ENCODE data around the gene HDAC7.

Gene HDAC7

DNA sequence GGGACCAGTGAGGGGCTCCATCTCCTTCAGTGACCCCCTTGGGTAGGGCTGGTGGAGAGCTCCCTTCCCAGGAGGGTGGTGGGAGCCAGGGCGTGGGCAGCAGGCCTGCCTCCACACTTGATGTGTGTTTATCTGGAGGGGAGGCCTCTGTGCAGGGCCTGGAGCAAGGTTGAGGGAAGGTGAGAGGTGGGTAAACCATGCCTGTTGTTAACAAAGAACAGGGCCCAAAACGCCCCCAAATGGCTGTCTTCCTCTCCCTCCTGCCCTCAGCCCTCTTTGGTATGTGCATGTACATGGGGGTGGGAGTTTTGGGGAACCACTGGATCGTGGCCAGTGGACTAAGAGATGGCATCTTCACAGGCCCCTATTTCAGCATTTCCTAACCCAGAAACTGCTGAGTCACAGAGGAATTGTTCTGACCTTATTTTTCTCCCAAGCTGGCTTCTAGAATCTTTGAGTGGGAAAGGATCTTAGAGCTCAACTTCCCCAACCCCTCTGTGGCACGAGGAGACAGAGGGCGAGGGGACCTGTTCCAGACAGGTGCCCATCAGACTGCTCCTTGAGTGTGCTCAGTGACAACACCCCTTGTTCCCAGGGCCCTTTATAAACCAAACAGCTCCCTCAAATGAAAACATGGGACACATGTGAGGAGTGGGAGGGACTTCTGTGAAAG is 43.1 kb downstream of the HDAC7 start:
- DNase-seq: peak; percentile 23 to 47

DNA sequence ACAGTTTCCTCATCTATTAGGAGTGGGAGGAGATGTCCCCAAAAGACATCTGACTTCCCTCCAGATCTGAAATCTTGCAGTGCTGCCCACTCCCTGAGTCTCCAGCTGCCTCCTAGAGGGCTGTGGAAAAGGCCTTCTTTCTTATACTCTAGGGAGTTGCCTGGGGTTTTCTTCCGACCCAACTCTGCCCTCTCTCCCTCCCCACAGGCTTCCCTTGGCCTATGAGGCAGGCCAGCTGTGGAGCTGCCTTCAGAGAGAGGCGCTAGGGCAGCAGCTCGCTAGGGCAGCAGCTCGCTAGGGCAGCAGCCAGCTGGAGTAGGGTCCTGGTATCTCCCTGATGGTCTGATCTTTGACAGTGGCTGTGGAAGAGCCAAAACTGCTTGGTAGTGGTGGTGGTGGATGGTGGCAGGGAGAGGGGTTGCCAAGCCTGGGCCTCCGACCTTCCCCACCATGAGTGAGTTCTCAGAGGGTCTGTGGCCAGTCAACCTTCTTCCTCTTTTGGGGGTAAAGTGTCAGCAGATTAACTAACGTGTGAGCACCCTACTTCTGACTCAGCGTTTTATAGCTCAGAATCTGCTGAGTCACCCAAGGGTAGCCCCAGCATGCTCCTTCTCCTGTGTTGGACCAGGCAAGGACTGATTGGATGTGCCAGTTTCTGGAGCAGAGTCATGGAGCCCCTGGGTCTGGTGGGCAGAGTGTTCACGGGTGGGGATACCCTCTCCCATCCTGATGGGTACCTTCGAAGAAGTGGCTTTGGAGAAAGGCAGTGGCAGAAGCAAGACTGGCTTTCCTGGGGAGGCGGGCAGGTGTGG is 44.4 kb downstream of the HDAC7 start:
- peak; percentile 74 to 77 for DNase-seq

DNA sequence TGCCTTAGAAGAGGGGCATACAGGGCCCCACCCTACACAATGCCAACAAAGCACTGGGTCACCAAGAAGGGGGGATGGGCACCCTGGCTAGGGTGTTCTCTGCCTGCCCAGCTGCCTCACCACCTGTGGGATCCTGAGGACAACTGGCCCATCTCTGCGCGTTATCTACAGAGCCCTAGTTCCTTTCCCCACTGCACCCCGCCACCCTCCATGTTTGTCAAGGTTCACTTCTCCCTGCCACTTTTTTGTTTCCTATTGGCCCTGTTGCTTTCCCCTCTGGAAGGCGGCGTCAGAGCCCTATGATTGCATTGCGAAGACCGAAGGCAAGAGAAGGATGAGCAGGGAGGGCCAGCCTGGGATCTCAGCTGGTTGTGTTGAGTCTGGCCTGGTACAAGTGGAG is 45.0 kb downstream of the HDAC7 start:
- no peak for DNase-seq

DNA sequence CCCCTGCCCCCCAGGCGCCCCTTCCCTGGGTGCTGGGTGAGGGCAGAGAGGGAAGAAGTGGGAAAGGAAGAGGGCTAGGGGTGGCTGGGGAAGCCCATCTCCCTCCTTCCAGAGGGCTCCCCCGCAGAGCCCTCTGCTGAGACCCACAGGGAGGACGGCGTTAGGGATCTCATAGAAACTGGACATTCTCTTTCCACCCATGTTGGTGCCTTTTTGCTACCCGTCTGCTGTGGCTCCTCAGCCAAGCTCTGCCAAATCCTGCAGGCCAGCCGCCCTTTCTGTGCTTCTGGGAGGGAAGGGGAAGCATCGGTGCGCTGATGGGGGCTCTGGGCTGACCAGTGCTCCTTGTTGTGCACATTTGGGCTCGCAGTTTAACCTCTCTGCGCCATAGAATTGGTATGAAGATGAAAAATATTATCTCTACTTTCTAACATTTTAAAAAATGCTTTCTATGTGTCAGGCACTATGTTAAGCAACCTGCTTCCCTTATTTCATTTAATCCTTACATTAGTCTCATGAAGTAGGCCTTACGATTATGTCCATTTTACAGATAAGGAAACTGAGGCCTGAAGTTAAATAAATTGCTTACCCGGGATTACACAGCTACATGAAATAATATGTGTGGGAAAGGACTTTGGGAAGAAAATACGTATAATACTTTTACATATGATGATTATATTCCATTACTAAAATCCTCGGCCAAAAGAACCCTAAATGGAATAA is 45.7 kb downstream of the HDAC7 start:
- no peak for DNase-seq

DNA sequence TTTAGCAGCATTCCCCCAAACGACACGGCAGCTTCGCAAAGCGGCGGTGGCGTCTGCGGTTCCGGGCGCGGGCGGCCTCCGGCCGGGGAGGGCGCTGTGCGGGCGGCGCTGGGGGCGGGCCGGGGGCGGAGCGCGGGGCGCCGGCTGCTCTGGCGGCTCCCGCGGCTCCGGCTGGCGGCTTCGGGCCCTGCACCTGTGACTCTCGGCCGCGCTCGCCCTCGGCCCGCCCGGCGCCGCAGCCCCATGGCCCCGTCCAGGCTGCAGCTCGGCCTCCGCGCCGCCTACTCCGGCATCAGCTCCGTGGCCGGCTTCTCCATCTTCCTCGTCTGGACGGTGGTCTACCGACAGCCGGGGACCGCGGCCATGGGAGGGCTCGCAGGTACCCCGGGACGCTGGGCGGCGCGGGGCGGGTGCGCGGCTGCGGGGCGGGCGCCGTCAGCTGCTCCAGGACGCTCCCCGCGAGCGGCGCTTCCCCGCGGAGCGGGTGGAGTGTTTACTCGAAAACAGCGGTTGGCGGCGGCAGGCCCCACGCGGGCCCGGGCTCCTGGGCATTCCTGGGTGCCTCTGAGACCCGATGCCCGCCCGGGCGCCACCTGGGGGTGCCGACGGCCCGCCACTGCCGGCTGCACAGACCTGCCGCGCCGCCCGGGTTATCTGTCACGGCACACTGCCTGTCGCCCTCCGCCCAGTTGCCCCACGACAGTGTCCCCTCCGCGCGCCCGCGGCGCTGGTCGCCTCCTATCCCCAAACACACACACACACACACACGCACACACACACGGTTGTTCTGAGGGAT is 46.4 kb downstream of the HDAC7 start, which contains the start of gene SLC48A1:
Gene SLC48A1 (plus strand): TSS at position 177 of the 796 bp plus-strand sequence. CDS start 67 bp downstream, at position 244.
- peak; percentile 30 to 41 for DNase-seq

DNA sequence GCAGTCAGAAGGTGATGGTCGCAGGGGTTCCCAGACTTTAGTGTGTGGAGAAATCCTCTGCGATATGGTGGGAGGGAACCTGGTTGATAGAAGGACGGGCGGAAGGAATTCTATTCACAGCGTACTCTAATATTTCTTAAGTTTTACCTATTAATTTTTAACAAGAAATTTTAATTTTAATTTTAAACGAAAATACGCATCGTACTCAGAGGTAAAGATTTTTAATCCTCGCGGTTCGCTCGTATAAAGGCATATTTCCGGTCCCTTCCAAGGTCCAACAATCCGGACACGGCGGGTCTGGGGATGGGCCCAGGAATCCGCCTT is 47.0 kb downstream of the HDAC7 start:
- DNase-seq: no peak

DNA sequence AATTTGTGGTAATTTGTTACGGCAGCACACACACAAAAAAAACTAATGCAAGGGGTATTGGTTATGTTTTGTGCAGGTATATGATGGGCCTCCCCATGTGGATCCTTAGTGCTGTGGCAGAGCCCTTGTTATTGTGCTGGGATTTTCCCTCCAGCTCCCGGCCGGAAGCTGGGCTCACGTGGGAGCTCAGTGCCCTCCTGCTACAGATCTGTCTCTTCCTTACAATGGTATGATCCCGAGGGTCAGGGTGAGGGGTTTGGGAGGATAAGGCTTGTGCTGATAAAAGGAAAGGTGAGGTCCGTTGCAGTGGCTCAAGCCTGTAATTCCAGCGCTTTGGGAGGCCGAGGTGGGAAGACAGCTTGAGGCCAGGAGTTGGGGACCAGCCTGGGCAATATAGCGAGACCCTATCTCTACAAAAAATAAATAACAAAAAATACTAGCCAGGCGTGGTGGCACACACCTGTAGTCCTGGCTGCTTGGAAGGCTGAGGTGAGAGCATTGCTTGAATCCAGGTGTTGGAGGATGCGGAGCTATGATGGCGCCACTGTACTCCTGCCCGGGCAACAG is 47.5 kb downstream of the HDAC7 start:
- DNase-seq: no peak

DNA sequence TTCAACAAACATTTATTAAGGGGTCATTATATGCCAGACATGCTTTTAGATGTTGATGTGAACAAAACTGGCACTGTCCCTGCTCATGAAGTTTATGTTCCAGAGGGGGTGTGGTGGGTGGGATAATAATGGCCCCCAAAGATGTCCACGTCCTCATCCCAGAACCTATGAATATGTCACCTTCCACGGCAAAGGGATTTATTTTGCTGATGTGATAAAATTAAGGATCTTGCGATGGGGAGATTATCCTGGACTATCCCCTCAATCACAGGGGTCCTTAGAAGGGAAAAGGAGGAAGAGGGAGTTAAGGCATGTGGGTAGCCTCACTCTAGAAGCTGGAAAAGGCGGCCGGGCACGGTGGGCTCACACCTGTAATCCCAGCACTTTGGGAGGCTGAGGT is 48.4 kb downstream of the HDAC7 start:
- no peak for DNase-seq

DNA sequence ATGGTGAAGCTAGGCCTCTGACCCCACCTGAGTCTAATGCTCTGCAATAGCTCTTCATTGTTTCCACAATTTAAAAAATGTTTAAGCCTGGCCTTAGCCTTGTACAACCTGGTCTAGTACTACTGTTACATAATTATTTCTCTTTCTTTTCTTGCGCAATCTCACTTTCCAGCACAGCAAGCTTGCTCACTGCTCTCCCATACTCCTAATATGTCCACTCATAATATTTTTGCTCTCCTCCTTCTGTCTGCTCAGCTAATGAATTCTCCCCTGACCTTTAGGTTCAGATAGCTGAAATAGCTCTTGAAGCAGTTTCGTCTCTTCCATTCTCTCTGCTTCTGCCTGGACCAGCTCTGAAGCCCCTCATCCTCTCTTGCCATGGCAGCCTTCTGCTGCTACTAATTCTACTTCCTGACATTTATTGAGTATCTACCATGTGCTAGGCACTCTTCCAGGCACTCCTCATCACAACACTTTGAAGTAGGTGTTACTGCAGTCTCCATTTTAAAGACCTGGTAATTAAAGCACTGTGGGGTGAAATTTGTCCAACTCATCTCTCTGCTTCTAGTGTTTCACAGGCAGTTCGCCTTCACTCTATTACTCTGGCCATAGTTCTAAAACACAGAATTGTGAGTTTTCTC is 49.5 kb downstream of the HDAC7 start:
- DNase-seq: peak; percentile 82 to 90

DNA sequence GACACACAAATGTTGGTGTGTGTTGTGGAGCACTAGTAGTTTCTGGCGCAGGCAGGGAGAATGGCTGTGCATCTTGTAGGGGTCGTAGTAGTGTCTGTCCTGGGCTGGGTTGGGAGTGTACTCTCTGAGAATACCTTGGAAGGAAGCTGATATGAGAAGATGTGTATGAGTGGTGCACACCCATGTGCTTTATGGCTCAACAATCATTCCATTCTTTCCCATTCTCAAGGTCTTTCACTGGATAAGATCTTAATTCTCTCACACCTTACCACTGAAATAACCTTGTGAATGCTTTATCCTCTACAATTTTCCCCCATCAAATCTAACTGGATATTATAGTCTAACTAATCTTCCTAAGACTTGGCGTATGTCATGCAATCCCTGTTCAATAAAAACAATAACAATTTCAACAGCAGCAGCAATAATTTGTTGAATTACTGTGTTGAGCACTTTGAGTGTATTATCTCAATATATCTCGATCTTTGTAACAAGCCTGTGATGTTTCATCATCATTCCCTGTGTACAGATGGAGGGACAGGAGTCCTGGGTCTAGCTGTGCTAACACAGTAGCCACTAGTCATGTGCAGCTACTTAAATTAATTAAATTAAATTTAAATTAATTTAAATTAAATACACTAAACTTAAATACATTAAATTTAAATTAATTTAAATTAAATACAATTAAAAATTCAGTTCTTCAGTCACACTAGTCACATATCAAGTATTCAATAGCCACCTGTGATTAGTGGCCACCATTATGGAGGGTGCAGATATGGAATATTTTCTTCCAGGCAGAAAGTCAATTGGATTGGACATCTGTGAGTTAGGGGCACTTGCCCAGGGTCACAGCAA is 50.2 kb downstream of the HDAC7 start:
- DNase-seq: no peak

DNA sequence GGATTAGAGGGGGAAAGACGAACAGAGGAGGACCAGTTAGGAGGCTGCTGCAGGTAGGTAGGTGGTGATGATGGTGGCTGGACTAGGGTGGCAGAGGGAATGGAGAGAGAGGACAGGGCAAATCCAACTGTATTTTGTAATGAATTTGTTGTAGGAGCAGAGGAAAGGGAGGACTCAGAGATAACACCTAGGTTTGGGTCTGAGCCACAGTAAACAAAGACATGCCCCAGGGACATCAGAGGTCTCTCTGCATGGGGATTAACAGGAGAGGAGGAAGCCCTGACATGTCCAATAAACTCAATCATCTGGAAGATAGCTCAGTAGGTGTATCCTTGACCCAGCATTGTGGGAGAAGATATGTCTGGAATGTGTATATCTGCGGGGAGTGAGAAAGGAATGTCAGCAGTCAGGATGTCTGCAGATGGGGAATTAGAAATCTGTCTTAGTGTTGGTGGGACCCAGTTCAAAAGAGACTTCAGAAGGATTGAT is 51.3 kb downstream of the HDAC7 start:
- no peak for DNase-seq

DNA sequence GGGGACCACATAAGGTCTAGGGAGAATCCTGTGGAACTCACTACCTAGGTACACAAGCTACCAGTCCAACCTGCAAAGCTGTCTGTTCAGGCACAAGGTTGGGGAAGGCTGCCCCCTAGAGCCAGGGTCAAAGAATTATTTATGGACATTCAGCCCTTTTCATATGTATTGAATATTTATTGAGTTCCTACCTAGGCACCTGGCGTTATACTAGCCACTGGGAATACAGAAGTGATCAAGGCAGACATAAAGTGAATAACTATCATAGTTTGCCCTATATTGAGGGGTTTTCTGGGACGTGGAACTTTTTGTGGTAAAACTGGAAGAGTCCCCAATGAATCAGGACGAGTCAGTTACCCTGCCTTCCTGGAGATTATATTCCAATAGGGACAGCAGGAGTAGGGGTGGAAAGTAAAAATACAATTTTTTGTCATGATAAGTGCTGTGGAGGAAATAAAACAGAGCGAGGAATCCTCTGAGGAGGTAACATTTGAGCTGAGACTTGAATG is 52.4 kb downstream of the HDAC7 start:
- DNase-seq: peak; percentile 58 to 73

DNA sequence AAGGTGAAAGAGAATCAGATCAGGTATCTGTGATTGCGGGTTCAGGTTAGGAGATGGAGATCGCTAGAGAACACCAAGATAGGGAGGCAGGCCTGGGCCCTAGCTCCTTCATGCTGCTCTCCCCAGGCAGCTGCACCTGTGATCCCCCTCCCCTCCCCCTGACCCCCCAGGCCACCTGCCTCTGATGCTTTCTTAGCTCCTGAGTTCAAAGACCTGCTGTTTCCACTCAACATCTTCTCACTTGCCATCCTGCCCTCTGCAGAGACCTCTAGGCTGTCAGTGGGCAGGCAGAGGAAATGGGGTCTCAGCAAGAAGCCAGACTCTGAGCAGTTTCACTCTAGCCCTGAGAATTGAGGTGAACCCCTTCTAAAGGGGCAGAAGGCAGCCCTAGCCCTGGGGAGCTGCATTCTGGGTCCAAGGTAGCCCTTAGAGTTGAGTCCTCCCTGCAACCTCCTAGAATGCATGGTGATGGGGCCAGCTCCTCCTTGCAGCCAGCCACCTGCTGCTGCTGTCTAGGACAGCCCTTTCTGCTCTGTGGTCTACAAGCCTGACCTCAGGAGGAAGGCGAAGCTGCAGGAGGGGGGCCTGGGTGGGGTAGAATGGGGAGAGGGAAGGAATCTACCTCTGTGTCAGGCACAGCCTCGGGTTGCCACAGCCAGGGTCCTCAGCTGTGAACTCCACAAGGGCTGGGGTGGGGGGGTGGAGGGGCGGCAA is 53.0 kb downstream of the HDAC7 start:
- DNase-seq: no peak

DNA sequence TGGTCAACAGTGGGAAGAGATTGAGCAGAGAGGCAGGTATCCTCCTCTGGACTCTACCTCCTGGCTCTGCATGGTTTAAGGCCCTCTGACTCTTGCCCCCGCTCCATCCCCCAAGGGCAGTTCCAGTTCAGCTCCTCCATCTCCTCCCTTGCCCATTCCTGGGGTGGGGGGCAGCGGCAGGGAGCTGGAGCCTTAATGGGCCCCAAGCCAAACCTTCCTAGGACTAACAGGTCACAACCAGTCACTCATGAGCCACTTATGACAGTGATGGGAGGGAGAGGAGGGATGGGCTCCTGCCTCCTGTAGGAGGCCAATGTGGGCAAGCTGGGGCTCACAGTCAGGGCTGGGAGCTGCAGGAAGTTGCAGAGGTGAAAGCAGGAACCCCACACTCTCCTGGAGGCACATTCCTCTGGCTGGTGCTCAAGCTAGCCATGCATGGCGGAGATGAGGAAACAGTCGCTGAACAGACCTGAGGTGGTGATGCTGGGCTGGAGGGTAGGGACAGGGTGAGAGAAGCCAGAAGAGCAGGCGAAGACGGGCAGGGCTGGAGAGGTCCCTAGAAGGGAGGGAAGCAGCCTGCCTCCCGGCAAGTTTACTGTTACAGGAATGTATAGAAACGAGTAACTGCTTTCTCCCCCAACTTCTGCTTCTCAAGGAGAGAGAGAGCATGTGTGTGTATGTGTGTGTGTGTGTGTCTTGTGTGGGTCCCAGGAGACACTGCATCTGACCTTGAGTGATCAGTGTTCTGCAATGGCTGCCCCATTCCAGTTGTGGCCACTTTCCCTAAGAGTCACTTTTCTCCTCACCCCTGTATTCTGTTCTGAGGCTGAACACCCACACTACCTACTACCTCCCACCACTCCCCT is 56.0 kb downstream of the HDAC7 start:
- no peak for DNase-seq

DNA sequence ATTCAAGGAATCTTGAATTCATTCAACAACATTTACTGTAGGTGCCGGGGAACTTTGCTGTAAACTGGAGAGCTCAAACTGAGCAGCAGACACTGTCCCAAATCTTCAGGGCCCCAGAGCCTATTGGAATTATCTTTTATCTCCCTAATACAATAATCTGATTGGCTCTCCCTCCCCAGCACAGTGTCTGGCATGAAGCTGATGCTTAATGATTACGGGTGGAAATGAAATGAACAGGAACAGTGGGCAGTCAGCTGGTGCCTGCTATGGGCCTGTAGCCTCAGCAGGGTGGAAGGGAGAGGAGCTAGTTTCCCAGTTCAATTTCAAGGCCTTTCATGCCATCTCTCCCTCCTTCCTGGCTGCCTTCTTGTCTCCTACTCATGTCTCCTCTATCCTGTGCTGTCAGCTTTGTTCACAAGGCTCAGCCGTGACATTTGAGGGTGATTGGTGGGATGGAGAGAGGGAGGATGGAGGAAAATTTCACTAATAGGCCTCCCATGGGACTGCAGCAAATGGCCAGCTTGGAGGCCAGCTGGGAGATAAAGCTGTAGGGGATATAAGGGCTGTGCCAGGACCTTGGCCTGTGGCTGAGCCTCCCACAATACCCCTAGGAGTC is 56.7 kb downstream of the HDAC7 start:
- DNase-seq: no peak

DNA sequence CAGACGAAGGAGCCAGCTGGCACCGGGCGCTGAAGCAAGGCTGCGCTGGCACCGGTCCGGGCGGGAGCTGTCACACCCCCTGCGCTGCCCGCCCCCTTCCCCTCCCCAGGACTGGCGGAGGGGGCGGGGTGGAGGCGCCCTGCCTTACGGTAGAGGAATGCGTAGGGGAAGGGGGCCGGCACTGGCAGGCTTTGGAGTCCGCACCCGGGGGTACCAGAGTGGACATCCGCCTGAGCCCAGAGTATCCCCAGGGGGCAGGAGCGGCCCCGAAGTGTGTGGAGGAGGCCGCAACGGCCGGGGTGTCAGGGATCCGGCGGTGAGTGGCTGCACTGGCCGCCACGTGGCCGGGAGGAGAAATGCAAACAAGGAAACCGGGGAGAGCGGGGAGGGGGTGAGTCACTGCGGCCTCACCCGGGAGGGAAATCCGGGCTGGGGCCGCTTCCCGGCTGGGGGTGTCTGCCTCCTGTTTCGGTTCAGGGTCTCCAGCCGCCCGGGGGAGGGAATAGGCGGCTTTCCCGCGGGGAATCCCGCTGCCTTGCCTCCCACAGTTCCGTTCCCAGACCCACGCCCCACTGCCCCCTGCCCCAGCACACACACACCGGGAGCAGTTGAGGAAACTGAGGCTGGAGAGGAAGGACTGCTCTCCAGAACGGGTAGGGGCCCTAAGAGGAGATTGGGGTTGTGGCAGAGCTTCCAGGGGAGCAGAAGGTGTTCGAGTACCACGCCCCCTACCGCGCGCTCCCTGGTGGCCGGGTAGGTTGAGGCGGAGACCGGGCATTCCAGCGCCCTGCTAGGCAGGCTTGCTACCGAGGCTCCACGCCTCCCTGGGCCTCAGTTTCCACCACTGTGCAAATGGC is 60.6 kb downstream of the HDAC7 start, which contains the start of gene RAPGEF3:
Gene RAPGEF3 (minus strand): TSS at position 47 of the 857 bp plus-strand sequence. CDS start 324 bp downstream, outside the sequence.
- peak; percentile 68 to 74 for DNase-seq

DNA sequence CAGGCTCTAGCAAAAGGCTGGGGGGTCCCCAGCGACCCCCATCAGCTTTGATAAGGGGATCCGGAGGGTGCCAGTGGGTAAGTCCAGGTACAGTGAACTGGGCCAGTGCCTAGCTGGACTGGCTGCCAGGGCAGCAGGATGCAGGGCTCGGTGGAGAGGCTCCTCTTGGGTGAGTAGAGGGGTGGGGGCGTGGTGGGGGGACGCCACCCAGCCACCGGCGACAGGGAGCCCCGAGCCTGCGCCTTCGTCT is 61.2 kb downstream of the HDAC7 start:
- no peak for DNase-seq

Measured in AML-193 (cell line).